GM10248 (cell line): ENCODE results near the gene CCNJL.
"Not testable (repeated sequence)": the region's sequence is repeated elsewhere in the genome, so short reads cannot be mapped to it uniquely, and the experiment has no call there.

Source experiments
- CTCF ChIA-PET: fragments of 300-600 bp; sonication (Branson Sonifier 250); formaldehyde crosslinking; extraction: SDS; loops from one replicate; lab custom pipeline; 2021; ENCODE audit warnings: antibody characterized with exemption; lab: Yijun Ruan, JAX
- POLR2A ChIA-PET: fragments of 350-650 bp; sonication (Branson Sonifier 250); formaldehyde crosslinking; extraction: SDS; loops from one replicate; lab custom pipeline; 2020; ENCODE audit warnings: antibody characterized with exemption; lab: Yijun Ruan, JAX
- DNase-seq: peaks from one replicate; pipeline ENCODE4 v3.0.0; 2012; ENCODE audit errors: extremely low spot score
- CTCF ChIP-seq: IDR thresholded peaks from 2 replicates; pipeline ENCODE4 v1.5.1; 2012; ENCODE audit warnings: mild to moderate bottlenecking, low read depth; ENCODE audit errors: extremely low read depth, missing control alignments, control extremely low read depth

The CCNJL gene

GRCh38 chr5:160339406-160340130 is 27.2 kb upstream of the CCNJL start:
- no peak for TF ChIP-seq CTCF
- DNase-seq = no peak
- CTCF ChIA-PET = interaction anchor here (1.1 to 3.2 kb wide), 2 partner anchors 140 to 317 kb away, joined by 3 to 18 read pairs; no protein-coding TSS in a partner anchor
- POLR2A ChIA-PET = no interaction called here

- CTCF ChIA-PET = interaction anchor here (1.6 kb wide), 1 partner anchor 11 kb away, joined by 8 read pairs; no protein-coding TSS in a partner anchor
- POLR2A ChIA-PET, DNase-seq: not testable (repeated sequence)
Observed at GRCh38 chr5:160334716-160335115, 22.4 kb upstream of the CCNJL start.

GRCh38 chr5:160333721-160334120 is 21.4 kb upstream of the CCNJL start:
- no peak for DNase-seq
- ChIA-PET CTCF (interaction anchor here (1.5 to 2.6 kb wide), 2 partner anchors 11 to 312 kb away, joined by 4 to 11 read pairs; no protein-coding TSS in a partner anchor), POLR2A (no interaction called here)
- TF ChIP-seq CTCF = no peak

- no peak for TF ChIP-seq CTCF
- DNase-seq = no peak
- ChIA-PET POLR2A (no interaction called here), CTCF (interaction anchor here (0.9 to 1.2 kb wide), 2 partner anchors 13 to 15 kb away, joined by 3 to 5 read pairs; no protein-coding TSS in a partner anchor)
Observed at GRCh38 chr5:160330212-160330611, 17.8 kb upstream of the CCNJL start.

GRCh38 chr5:160327818-160328217 is 15.5 kb upstream of the CCNJL start:
- ChIA-PET POLR2A (no interaction called here), CTCF (interaction anchor here (1.0 to 1.3 kb wide), 2 partner anchors 18 to 22 kb away, joined by 3 to 4 read pairs; no protein-coding TSS in a partner anchor)
- DNase-seq = no peak
- TF ChIP-seq CTCF = no peak

GRCh38 chr5:160326981-160327380 is 14.6 kb upstream of the CCNJL start:
- no peak for DNase-seq
- TF ChIP-seq CTCF = no peak
- ChIA-PET CTCF (interaction anchor here (1.0 to 1.3 kb wide), 2 partner anchors 19 to 21 kb away, joined by 3 to 4 read pairs; no protein-coding TSS in a partner anchor), POLR2A (no interaction called here)

- DNase-seq = no peak
- CTCF ChIA-PET = interaction anchor here (1.1 kb wide), 1 partner anchor 19 kb away, joined by 3 read pairs; no protein-coding TSS in a partner anchor
- POLR2A ChIA-PET = no interaction called here
- TF ChIP-seq CTCF = no peak
Observed at GRCh38 chr5:160325716-160326115, 13.4 kb upstream of the CCNJL start.
